K562 (cell line): ENCODE results near the gene HAPLN1. TPM values are rescaled to one million over a fixed set of nuclear protein-coding genes. Genes with fewer than 3 reads are reported as not detected.

Experiments used
- ATAC-seq: fragments of 200-7000 bp; cut with Tn5 transposase; 3 replicates; pipeline ENCODE4 v1.9.1; 2020; ENCODE audit warnings: moderate library complexity
- BruUV-seq: library from RNA; stranded (reverse); fragments of 400-500 nt; replicated peaks from 2 replicates; lab custom pipeline; 2021; lab: Mats Ljungman, UMichigan
- CTCF ChIA-PET: fragments of 300-600 bp; formaldehyde crosslinking; extraction: SDS; loops from one replicate; lab custom pipeline; 2021; ENCODE audit warnings: low intra/inter-chr PET ratio; lab: Yijun Ruan, JAX
- POLR2A ChIA-PET: fragments of 300-600, 350-650 bp; sonication (Branson Sonifier 250); formaldehyde crosslinking; extraction: SDS; loops from one replicate; lab custom pipeline; 2021; ENCODE audit warnings: antibody characterized with exemption, inconsistent platforms; lab: Yijun Ruan, JAX
- DNase-seq, 4 experiments: peaks; one replicate each; pipeline versions ENCODE4 v3.0.0 to v3.0.0-alpha.2; 2011 to 2018; ENCODE audit warnings: low spot score in 3 of 4, mixed read lengths in 3 of 4; ENCODE audit errors: extremely low read depth in 1 of 4
- FAIRE-seq: peaks from 2 replicates; lab custom pipeline; 2011; peaks lifted over from hg19 to GRCh38; lab: Jason Lieb, UNC
- H2AFZ ChIP-seq: 2 replicates; pipeline ENCODE4 v1.6.0; 2011; ENCODE audit warnings: low read depth, low read length, control low read depth, inconsistent platforms
- H3K27ac ChIP-seq: fragments of 200-600 bp; 3 replicates; pipeline ENCODE4 v1.8.0; 2011; ENCODE audit warnings: low read depth, mild to moderate bottlenecking, control low read depth, inconsistent platforms, low read length, moderate library complexity, mixed read lengths; ENCODE audit errors: extremely low read depth
- H3K27me3 ChIP-seq, 2 experiments: fragments of 300-600 bp in 1 of 2; 2 replicates in 1 of 2; 3 replicates in 1 of 2; pipeline versions ENCODE4 v1.6.0 to v1.8.0; 2011; ENCODE audit warnings: inconsistent platforms in 2 of 2, low read length in 2 of 2, mild to moderate bottlenecking in 1 of 2, mixed read lengths in 1 of 2, moderate library complexity in 1 of 2; ENCODE audit not compliant: control insufficient read depth in 2 of 2, insufficient read depth in 2 of 2
- H3K36me3 ChIP-seq: fragments of 300-600 bp; 3 replicates; pipeline ENCODE4 v1.8.0; 2011; ENCODE audit warnings: mild to moderate bottlenecking, low read length, inconsistent platforms; ENCODE audit not compliant: control insufficient read depth, insufficient read depth
- H3K4me1 ChIP-seq, 2 experiments: fragments of 200-600 bp in 1 of 2; replicated peaks in 1 of 2; 2 replicates in 1 of 2; 3 replicates in 1 of 2; pipeline versions ENCODE4 v1.5.1 to v1.8.0; 2011; ENCODE audit warnings: inconsistent platforms in 2 of 2, low read length in 2 of 2, mild to moderate bottlenecking in 1 of 2, mixed read lengths in 1 of 2, moderate library complexity in 1 of 2; ENCODE audit not compliant: control insufficient read depth in 2 of 2, insufficient read depth in 2 of 2
- H3K4me2 ChIP-seq: 2 replicates; pipeline ENCODE4 v1.6.1; 2011; ENCODE audit warnings: low read length, control low read depth, inconsistent platforms, mixed read lengths; ENCODE audit not compliant: insufficient read depth
- H3K4me3 ChIP-seq: fragments of 200-600 bp; sonication (generic), shearing (Covaris generic); 2 replicates; pipeline ENCODE4 v1.5.1; 2016; ENCODE audit warnings: control low read depth, inconsistent platforms
- H3K79me2 ChIP-seq: fragments of 200-600 bp; 3 replicates; pipeline ENCODE4 v1.8.0; 2011; ENCODE audit warnings: low read length, inconsistent platforms; ENCODE audit not compliant: control insufficient read depth, insufficient read depth
- H3K9ac ChIP-seq, 2 experiments: 2 replicates each; pipeline versions ENCODE4 v1.6.0 to v1.6.1; 2011; ENCODE audit warnings: low read depth in 2 of 2, low read length in 2 of 2, control low read depth in 1 of 2, inconsistent platforms in 1 of 2, mild to moderate bottlenecking in 1 of 2, mixed read lengths in 1 of 2; ENCODE audit not compliant: insufficient read depth in 1 of 2
- H3K9me1 ChIP-seq: one replicate; pipeline ENCODE4 v1.6.0; 2011; ENCODE audit warnings: inconsistent platforms, mild to moderate bottlenecking, low read length, moderate library complexity; ENCODE audit not compliant: control insufficient read depth, insufficient read depth
- H3K9me3 ChIP-seq: replicated peaks from 2 replicates; pipeline ENCODE4 v1.5.1; 2011; ENCODE audit warnings: low read depth, low read length, inconsistent platforms; ENCODE audit not compliant: control insufficient read depth, insufficient read depth
- H4K20me1 ChIP-seq: replicated peaks from 2 replicates; pipeline ENCODE4 v1.6.1; 2011; ENCODE audit warnings: low read length, inconsistent platforms, mixed read lengths; ENCODE audit not compliant: control insufficient read depth, insufficient read depth
- BHLHE40 ChIP-seq: IDR thresholded peaks from 2 replicates; pipeline ENCODE4 v1.6.1; 2011; ENCODE audit warnings: low read length, improper control_type of control experiment
- C11orf30 ChIP-seq: fragments of 450-650 bp; IDR thresholded peaks from 2 replicates; pipeline ENCODE4 v1.6.1; 2016; ENCODE audit warnings: low read depth, mild to moderate bottlenecking
- CREM ChIP-seq: IDR thresholded peaks from 2 replicates; pipeline ENCODE4 v1.6.1; 2014; ENCODE audit warnings: antibody characterized with exemption, low read depth
- DPF2 ChIP-seq: fragments of 450-650 bp; IDR thresholded peaks from 2 replicates; pipeline ENCODE4 v1.6.1; 2016
- E2F4 ChIP-seq: sonication (generic); formaldehyde crosslinking; IDR thresholded peaks from 2 replicates; pipeline ENCODE4 v1.8.0; 2022; ENCODE audit warnings: mild to moderate bottlenecking, low read depth, missing genetic modification reagents
- EHMT2 ChIP-seq: fragments of 450-650 bp; IDR thresholded peaks from 2 replicates; pipeline ENCODE4 v1.6.1; 2018; ENCODE audit warnings: antibody characterized with exemption
- GATA2 ChIP-seq: sonication (generic); formaldehyde crosslinking; IDR thresholded peaks from 2 replicates; pipeline ENCODE4 v1.4.0; 2020; ENCODE audit warnings: mild to moderate bottlenecking, missing genetic modification reagents
- HSF4 ChIP-seq: fragments of 250-450 bp; sonication (Bioruptor Pico); IDR thresholded peaks from 2 replicates; pipeline ENCODE4 v2.1.2; 2022; ENCODE audit warnings: mild to moderate bottlenecking, moderate library complexity, borderline replicate concordance
- MAFG ChIP-seq: fragments of 450-650 bp; conservative IDR thresholded peaks from 2 replicates; pipeline ENCODE4 v1.6.1; 2016; ENCODE audit warnings: missing genetic modification characterization, missing compliant biosample characterization
- MAFK ChIP-seq: IDR thresholded peaks from 2 replicates; pipeline ENCODE4 v1.6.1; 2011; ENCODE audit warnings: low read length, improper control_type of control experiment
- NCOA4 ChIP-seq: fragments of 450-650 bp; IDR thresholded peaks from 2 replicates; pipeline ENCODE4 v1.6.1; 2018; ENCODE audit warnings: mild to moderate bottlenecking; ENCODE audit not compliant: partially characterized antibody
- POU5F1 ChIP-seq: fragments of 150-350 bp; IDR thresholded peaks from 2 replicates; pipeline ENCODE4 v1.6.1; 2014; ENCODE audit warnings: borderline replicate concordance, low read length, low read depth, mild to moderate bottlenecking; ENCODE audit not compliant: partially characterized antibody
- RBM34 ChIP-seq: fragments of 200-400 bp; formaldehyde crosslinking; IDR thresholded peaks from 2 replicates; pipeline ENCODE4 v1.6.1; 2018; ENCODE audit warnings: low read length, borderline replicate concordance; ENCODE audit not compliant: insufficient read depth
- SMARCC2 ChIP-seq: fragments of 450-650 bp; IDR thresholded peaks from 2 replicates; pipeline ENCODE4 v1.6.1; 2017; ENCODE audit warnings: antibody characterized with exemption, moderate library complexity, mild to moderate bottlenecking, low read depth
- XRCC3 ChIP-seq: fragments of 450-650 bp; IDR thresholded peaks from 2 replicates; pipeline ENCODE4 v1.6.1; 2017; ENCODE audit warnings: mild to moderate bottlenecking, moderate library complexity
- ZNF239 ChIP-seq: fragments of 250-450 bp; sonication (Bioruptor Pico); IDR thresholded peaks from 2 replicates; pipeline ENCODE4 v1.4.0; 2020; ENCODE audit warnings: mild to moderate bottlenecking
- ZNF316 ChIP-seq: fragments of 450-650 bp; IDR thresholded peaks from 2 replicates; pipeline ENCODE4 v1.6.1; 2016
- ZNF77 ChIP-seq: fragments of 250-450 bp; sonication (Bioruptor Pico); IDR thresholded peaks from 2 replicates; pipeline ENCODE4 v1.5.0; 2020
- ZNF780A ChIP-seq: fragments of 250-450 bp; sonication (Bioruptor Pico); IDR thresholded peaks from 2 replicates; pipeline ENCODE4 v1.5.0; 2021; ENCODE audit warnings: mild to moderate bottlenecking
- ZSCAN29 ChIP-seq: fragments of 450-650 bp; IDR thresholded peaks from 2 replicates; pipeline ENCODE4 v1.6.1; 2017
- in situ Hi-C: fragments of 300-500 bp; cut with MboI; formaldehyde crosslinking; loops from 4 replicates; pipeline ENCODE4 v1.15.0; 2018; ENCODE audit warnings: inconsistent platforms, mixed read lengths
- intact Hi-C: fragments of 100-400 bp; cut with micrococcal nuclease; formaldehyde crosslinking; loops from 2 replicates; pipeline ENCODE4 v1.14.2; 2022
- polyA plus RNA-seq, 8 experiments: library from polyadenylated mRNA; depleted of rRNA in 4 of 8; stranded (reverse) in 5 of 8; unstranded in 3 of 8; fragments of >200 nt; fragmentation: Nextera tagmentation in 2 of 8; fragmentation: Illumina TruSeq in 1 of 8; extraction: Ambion mirVana in 2 of 8; extraction: Trizol in 1 of 8; gene quantifications; 2 replicates each; pipeline versions ENCODE4 v1.2.1 to v1.2.3, GENCODE V29; 2011 to 2014; ENCODE audit warnings: inconsistent platforms in 1 of 8, missing spikeins in 1 of 8
- total RNA-seq, 7 experiments: library from RNA; depleted of rRNA in 6 of 7; stranded (reverse); fragments of >200 nt in 6 of 7; fragmentation: Illumina TruSeq in 2 of 7; extraction: Trizol in 2 of 7; gene quantifications; 2 replicates each; pipeline versions ENCODE4 v1.2.1 to v1.2.3, GENCODE V29; 2011 to 2021; ENCODE audit warnings: low replicate concordance in 1 of 7
- TF ChIP-seq, protein P1 (sequence below): conservative IDR thresholded peaks from 2 replicates; pipeline ENCODE4 v1.6.1; 2011; ENCODE audit warnings: low read depth, mild to moderate bottlenecking, low read length; ENCODE audit not compliant: control insufficient read depth
- TF ChIP-seq, protein P2 (sequence below): fragments of 450-650 bp; IDR thresholded peaks from 2 replicates; pipeline ENCODE4 v1.6.1; 2017; ENCODE audit warnings: mild to moderate bottlenecking, moderate library complexity
- TF ChIP-seq, protein P3 (sequence below), 2 experiments: fragments of 450-650 bp; IDR thresholded peaks; 2 replicates each; pipeline ENCODE4 v1.6.1; 2016

HAPLN1 gene
- total and polyA plus RNA-seq, 9 of the 15 experiments (the other 6 are each of a cell fraction or from before 2014, with no cell fraction given) = not detected

DNA sequence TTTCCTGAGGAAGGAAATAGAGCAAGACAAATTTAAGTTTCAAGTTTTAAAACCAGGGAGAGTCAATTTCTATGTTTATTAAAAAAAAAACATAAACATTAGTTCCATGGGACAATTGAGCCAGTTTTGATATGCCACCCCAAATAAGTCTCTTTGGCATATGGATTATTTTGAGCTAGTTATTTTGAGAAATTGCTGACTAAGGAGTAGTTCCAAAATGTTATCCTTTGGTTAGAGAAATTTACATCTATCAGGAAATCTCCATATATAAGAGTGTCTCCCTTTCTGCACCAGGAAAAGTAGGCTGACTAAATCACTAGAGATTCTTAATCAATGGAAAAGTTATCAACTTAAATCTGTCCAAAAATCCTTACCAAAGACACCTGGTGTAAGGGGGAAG, 105.8 kb downstream of the HAPLN1 start:
- Histone ChIP-seq H2AFZ (no peak overlapping the region), H3K9me3 (no peaks in the 10 kb centered on the region), H3K9ac (no peak overlapping the region), H3K79me2 (no peaks in the 10 kb centered on the region), H3K9me1 (no peaks in the 10 kb centered on the region), H3K4me3 (no peak overlapping the region), H3K27ac (no peak overlapping the region), H3K4me2 (no peak overlapping the region), H3K36me3 (no peaks in the 10 kb centered on the region), H4K20me1 (no peaks in the 10 kb centered on the region), H3K27me3 (no peaks in the 10 kb centered on the region), H3K4me1 (no peaks in the 10 kb centered on the region)
- DNase-seq (no peak), FAIRE-seq (no peak), ATAC-seq (no peak)
- no TSS peak for BruUV-seq
- in situ Hi-C loops (no loop called here), intact Hi-C loops (no loop called here)
- POLR2A ChIA-PET = no interaction called here
- CTCF ChIA-PET = no interaction called here
- peak; percentile 30 for TF ChIP-seq MAFG (tag)
- TF ChIP-seq E2F4 (CRISPR knock-in tag) = no peak
- no peak for TF ChIP-seq ZSCAN29
- TF ChIP-seq DPF2 = no peak
- no peak for TF ChIP-seq NCOA4
- TF ChIP-seq EHMT2 = no peak
- peak; percentile 74 for TF ChIP-seq MAFK
- no peak for TF ChIP-seq POU5F1
- TF ChIP-seq, protein P1, sequence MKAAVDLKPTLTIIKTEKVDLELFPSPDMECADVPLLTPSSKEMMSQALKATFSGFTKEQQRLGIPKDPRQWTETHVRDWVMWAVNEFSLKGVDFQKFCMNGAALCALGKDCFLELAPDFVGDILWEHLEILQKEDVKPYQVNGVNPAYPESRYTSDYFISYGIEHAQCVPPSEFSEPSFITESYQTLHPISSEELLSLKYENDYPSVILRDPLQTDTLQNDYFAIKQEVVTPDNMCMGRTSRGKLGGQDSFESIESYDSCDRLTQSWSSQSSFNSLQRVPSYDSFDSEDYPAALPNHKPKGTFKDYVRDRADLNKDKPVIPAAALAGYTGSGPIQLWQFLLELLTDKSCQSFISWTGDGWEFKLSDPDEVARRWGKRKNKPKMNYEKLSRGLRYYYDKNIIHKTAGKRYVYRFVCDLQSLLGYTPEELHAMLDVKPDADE = no peak
- no peak for TF ChIP-seq HSF4
- no peak for TF ChIP-seq ZNF239 (CRISPR knock-in tag)
- no peak for TF ChIP-seq SMARCC2
- TF ChIP-seq, protein P2, sequence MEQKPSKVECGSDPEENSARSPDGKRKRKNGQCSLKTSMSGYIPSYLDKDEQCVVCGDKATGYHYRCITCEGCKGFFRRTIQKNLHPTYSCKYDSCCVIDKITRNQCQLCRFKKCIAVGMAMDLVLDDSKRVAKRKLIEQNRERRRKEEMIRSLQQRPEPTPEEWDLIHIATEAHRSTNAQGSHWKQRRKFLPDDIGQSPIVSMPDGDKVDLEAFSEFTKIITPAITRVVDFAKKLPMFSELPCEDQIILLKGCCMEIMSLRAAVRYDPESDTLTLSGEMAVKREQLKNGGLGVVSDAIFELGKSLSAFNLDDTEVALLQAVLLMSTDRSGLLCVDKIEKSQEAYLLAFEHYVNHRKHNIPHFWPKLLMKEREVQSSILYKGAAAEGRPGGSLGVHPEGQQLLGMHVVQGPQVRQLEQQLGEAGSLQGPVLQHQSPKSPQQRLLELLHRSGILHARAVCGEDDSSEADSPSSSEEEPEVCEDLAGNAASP = no peak
- TF ChIP-seq, protein P3, sequence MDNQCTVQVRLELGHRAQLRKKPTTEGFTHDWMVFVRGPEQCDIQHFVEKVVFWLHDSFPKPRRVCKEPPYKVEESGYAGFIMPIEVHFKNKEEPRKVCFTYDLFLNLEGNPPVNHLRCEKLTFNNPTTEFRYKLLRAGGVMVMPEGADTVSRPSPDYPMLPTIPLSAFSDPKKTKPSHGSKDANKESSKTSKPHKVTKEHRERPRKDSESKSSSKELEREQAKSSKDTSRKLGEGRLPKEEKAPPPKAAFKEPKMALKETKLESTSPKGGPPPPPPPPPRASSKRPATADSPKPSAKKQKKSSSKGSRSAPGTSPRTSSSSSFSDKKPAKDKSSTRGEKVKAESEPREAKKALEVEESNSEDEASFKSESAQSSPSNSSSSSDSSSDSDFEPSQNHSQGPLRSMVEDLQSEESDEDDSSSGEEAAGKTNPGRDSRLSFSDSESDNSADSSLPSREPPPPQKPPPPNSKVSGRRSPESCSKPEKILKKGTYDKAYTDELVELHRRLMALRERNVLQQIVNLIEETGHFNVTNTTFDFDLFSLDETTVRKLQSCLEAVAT (IDR thresholded peaks at IDR 0.05) = no peak
- TF ChIP-seq ZNF780A (CRISPR knock-in tag) = no peak
- no peak for TF ChIP-seq CREM
- TF ChIP-seq BHLHE40 = no peak
- TF ChIP-seq XRCC3 = no peak
- TF ChIP-seq RBM34 = no peak
- TF ChIP-seq ZNF316 = peak; percentile 75
- peak; percentile 47; the same call in 1 of the 2 replicates for TF ChIP-seq C11orf30
- TF ChIP-seq GATA2 (CRISPR knock-in tag) = no peak
- no peak for TF ChIP-seq ZNF77 (CRISPR knock-in tag)
